Measurements from ENCODE around the gene UNC119.

- TF ChIP-seq, protein P1, sequence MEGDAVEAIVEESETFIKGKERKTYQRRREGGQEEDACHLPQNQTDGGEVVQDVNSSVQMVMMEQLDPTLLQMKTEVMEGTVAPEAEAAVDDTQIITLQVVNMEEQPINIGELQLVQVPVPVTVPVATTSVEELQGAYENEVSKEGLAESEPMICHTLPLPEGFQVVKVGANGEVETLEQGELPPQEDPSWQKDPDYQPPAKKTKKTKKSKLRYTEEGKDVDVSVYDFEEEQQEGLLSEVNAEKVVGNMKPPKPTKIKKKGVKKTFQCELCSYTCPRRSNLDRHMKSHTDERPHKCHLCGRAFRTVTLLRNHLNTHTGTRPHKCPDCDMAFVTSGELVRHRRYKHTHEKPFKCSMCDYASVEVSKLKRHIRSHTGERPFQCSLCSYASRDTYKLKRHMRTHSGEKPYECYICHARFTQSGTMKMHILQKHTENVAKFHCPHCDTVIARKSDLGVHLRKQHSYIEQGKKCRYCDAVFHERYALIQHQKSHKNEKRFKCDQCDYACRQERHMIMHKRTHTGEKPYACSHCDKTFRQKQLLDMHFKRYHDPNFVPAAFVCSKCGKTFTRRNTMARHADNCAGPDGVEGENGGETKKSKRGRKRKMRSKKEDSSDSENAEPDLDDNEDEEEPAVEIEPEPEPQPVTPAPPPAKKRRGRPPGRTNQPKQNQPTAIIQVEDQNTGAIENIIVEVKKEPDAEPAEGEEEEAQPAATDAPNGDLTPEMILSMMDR (IDR thresholded peaks at IDR 0.05; ENCODE audit: low read length): no peak
- no peak for TF ChIP-seq EZH2 (IDR thresholded peaks at IDR 0.05; ENCODE audit: borderline replicate concordance, low read length)
These were observed 21.6 kb upstream of the UNC119 start for GRCh38 chr17:28573966-28574480.

Measured in OCI-LY1 (cell line).